Endothelial cell of umbilical vein (primary cell): ENCODE measurements around the gene KNCN. TPM values are rescaled to one million over a fixed set of nuclear protein-coding genes. Genes with fewer than 3 reads are reported as not detected.

Experiments
- BruUV-seq: library from RNA; stranded (reverse); fragments of 400-500 nt; replicated peaks from 2 replicates; lab custom pipeline; 2021; lab: Mats Ljungman, UMichigan
- CTCF ChIA-PET: fragments of 300-600, 350-600 bp; sonication (Branson Sonifier 250); formaldehyde crosslinking; loops from one replicate; lab custom pipeline; 2021; ENCODE audit warnings: antibody characterized with exemption, inconsistent platforms; lab: Charles Lee
- POLR2A ChIA-PET: fragments of 300-600, 350-600 bp; sonication (Branson Sonifier 250); formaldehyde crosslinking; loops from one replicate; lab custom pipeline; 2021; ENCODE audit warnings: antibody characterized with exemption, inconsistent platforms; lab: Charles Lee
- DNase-seq: peaks from one replicate; pipeline ENCODE4 v3.0.0-alpha.2; 2011; ENCODE audit warnings: low read depth, low spot score
- FAIRE-seq: peaks from 2 replicates; lab custom pipeline; 2011; peaks lifted over from hg19 to GRCh38; lab: Jason Lieb, UNC
- H2AFZ ChIP-seq: 2 replicates; pipeline ENCODE4 v1.6.0; 2012; ENCODE audit warnings: low read depth, low read length, control low read depth, inconsistent platforms
- H3K27ac ChIP-seq: 2 replicates; pipeline ENCODE4 v1.5.1; 2011; ENCODE audit warnings: low read depth, mild to moderate bottlenecking, control low read depth, low read length, moderate library complexity; ENCODE audit not compliant: insufficient read depth
- H3K27me3 ChIP-seq, 2 experiments: 2 replicates each; pipeline versions ENCODE4 v1.6.0 to v1.6.1; 2011; ENCODE audit warnings: low read length in 2 of 2, mixed read lengths in 1 of 2; ENCODE audit not compliant: control insufficient read depth in 2 of 2, insufficient read depth in 2 of 2
- H3K36me3 ChIP-seq, 2 experiments: 2 replicates in 1 of 2; 3 replicates in 1 of 2; pipeline ENCODE4 v1.5.1; 2011; ENCODE audit warnings: low read length in 2 of 2, mild to moderate bottlenecking in 1 of 2, moderate library complexity in 1 of 2; ENCODE audit not compliant: control insufficient read depth in 2 of 2, insufficient read depth in 2 of 2; ENCODE audit errors: extremely low read depth in 1 of 2
- H3K4me1 ChIP-seq: 3 replicates; pipeline ENCODE4 v1.5.1; 2011; ENCODE audit warnings: mild to moderate bottlenecking, low read length; ENCODE audit not compliant: control insufficient read depth, insufficient read depth; ENCODE audit errors: extremely low read depth
- H3K4me2 ChIP-seq: 2 replicates; pipeline ENCODE4 v1.6.1; 2011; ENCODE audit warnings: low read length, control low read depth, mixed read lengths; ENCODE audit not compliant: insufficient read depth
- H3K4me3 ChIP-seq, 3 experiments: fragments of 200-600 bp in 1 of 3; sonication (generic), shearing (Covaris generic) in 1 of 3; replicated peaks in 1 of 3; 2 replicates each; pipeline ENCODE4 v1.5.1; 2011 to 2016; ENCODE audit warnings: control low read depth in 3 of 3, low read length in 3 of 3, mild to moderate bottlenecking in 2 of 3, inconsistent platforms in 1 of 3, low read depth in 1 of 3, moderate library complexity in 1 of 3; ENCODE audit not compliant: insufficient read depth in 1 of 3
- H3K79me2 ChIP-seq: 2 replicates; pipeline ENCODE4 v1.6.0; 2012; ENCODE audit warnings: low read length, inconsistent platforms; ENCODE audit not compliant: control insufficient read depth, insufficient read depth
- H3K9ac ChIP-seq: replicated peaks from 2 replicates; pipeline ENCODE3; 2011; ENCODE audit warnings: low read length, control low read depth; ENCODE audit not compliant: insufficient read depth; ENCODE audit errors: extremely low read depth
- H3K9me1 ChIP-seq: replicated peaks from 3 replicates; pipeline ENCODE4 v1.6.0; 2011; ENCODE audit warnings: mild to moderate bottlenecking, low read length; ENCODE audit not compliant: control insufficient read depth, insufficient read depth; ENCODE audit errors: extremely low read depth
- H3K9me3 ChIP-seq: replicated peaks from 2 replicates; pipeline ENCODE4 v1.5.1; 2012; ENCODE audit warnings: low read length, inconsistent platforms; ENCODE audit not compliant: control insufficient read depth, insufficient read depth
- H4K20me1 ChIP-seq: replicated peaks from 2 replicates; pipeline ENCODE3; 2011; ENCODE audit warnings: mild to moderate bottlenecking, low read length; ENCODE audit not compliant: control insufficient read depth, insufficient read depth; ENCODE audit errors: extremely low read depth
- CTCF ChIP-seq, 2 donors: IDR thresholded peaks; 1 replicate in 1 of 2; 2 replicates in 1 of 2; pipeline ENCODE4 v1.5.1; 2011; ENCODE audit warnings: low read length in 2 of 2, mild to moderate bottlenecking in 2 of 2, moderate library complexity in 2 of 2, control low read depth in 1 of 2, inconsistent platforms in 1 of 2, low read depth in 1 of 2; ENCODE audit not compliant: insufficient read depth in 1 of 2; ENCODE audit errors: extremely low read depth in 1 of 2
- EZH2 ChIP-seq: IDR thresholded peaks from 2 replicates; pipeline ENCODE4 v1.6.1; 2012; ENCODE audit warnings: borderline replicate concordance, low read depth, mild to moderate bottlenecking, moderate library complexity, low read length, inconsistent platforms; ENCODE audit not compliant: severe bottlenecking
- FOS ChIP-seq: IDR thresholded peaks from 2 replicates; pipeline ENCODE4 v1.6.1; 2011; ENCODE audit warnings: mild to moderate bottlenecking, low read length, moderate library complexity, borderline replicate concordance; ENCODE audit not compliant: insufficient read depth
- GATA2 ChIP-seq: IDR thresholded peaks from 2 replicates; pipeline ENCODE4 v1.7.0; 2011; ENCODE audit warnings: low read depth, mild to moderate bottlenecking, moderate library complexity, mixed read lengths, low read length; ENCODE audit not compliant: insufficient read length, insufficient read depth
- JUN ChIP-seq: IDR thresholded peaks from 2 replicates; pipeline ENCODE4 v1.6.1; 2011; ENCODE audit warnings: borderline replicate concordance, low read depth; ENCODE audit not compliant: insufficient read length, insufficient read depth
- MAX ChIP-seq: IDR thresholded peaks from 2 replicates; pipeline ENCODE4 v1.6.1; 2011; ENCODE audit not compliant: insufficient read depth, insufficient read length
- MYC ChIP-seq: IDR thresholded peaks from one replicate; pipeline ENCODE4 v1.6.1; 2011; ENCODE audit warnings: mild to moderate bottlenecking, low read depth, low read length
- POLR2A ChIP-seq: IDR thresholded peaks from 2 replicates; pipeline ENCODE4 v1.6.1; 2012; ENCODE audit warnings: low read depth, mild to moderate bottlenecking, control low read depth, low read length
- POLR2AphosphoS5 ChIP-seq: IDR thresholded peaks from 2 replicates; pipeline ENCODE4 v1.6.1; 2012; ENCODE audit warnings: low read depth, mild to moderate bottlenecking, control low read depth, low read length, moderate library complexity; ENCODE audit not compliant: insufficient read depth
- dilution Hi-C: fragments of 300-500 bp; cut with MboI; formaldehyde crosslinking; loops from one replicate; pipeline ENCODE4 v1.15.0; 2019; ENCODE audit warnings: low sequenced_read_pairs; ENCODE audit not compliant: extremely low pct_ligation_motif_present
- intact Hi-C: fragments of 100-400 bp; cut with micrococcal nuclease; formaldehyde crosslinking; loops from one replicate; pipeline ENCODE4 v1.10.0; 2022
- polyA plus RNA-seq, 4 experiments: library from polyadenylated mRNA; depleted of rRNA in 3 of 4; stranded (reverse) in 3 of 4; unstranded in 1 of 4; fragments of >200 nt; gene quantifications; 2 replicates each; pipeline versions ENCODE4 v1.2.1 to v1.2.3, GENCODE V29; 2011 to 2012; ENCODE audit warnings: missing spikeins in 1 of 4
- total RNA-seq: library from RNA; stranded (reverse); gene quantifications from 2 replicates; pipeline ENCODE4 v1.2.3, GENCODE V29; 2021

KNCN gene
- total and polyA plus RNA-seq, 2 donors (not counting 3 experiments of a cell fraction or from before 2014, with no cell fraction given) = not detected

DNA sequence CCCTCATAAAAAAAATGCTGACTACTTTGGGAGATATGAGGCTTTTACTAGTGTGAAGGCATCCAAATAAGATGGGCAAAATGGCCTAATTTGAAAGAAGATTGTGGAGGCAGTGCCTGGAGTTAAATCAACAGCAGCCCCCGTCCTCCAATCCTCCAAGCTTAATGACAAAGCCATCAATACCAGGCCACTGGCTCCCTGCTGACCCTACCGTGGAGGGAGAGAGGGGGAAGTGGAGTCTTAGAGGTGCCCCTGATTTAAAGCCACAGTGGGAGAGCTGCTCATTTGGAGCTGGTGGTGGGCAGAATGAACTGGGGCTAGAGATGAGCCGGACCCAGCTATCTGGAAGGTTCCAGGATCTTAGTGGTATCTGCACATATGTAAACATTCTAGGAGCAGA lies 24.3 kb upstream of the KNCN start:
- no peaks in the 10 kb centered on the region for H3K27me3 ChIP-seq
- FAIRE-seq (no peak), DNase-seq (no peak)
- no peak overlapping the region for H2AFZ ChIP-seq
- H3K4me1 ChIP-seq = no peaks in the 10 kb centered on the region
- BruUV-seq = no TSS peak
- no peak overlapping the region for H3K4me2 ChIP-seq
- no peak overlapping the region for H3K9ac ChIP-seq
- H3K79me2 ChIP-seq = no peaks in the 10 kb centered on the region
- no peaks in the 10 kb centered on the region for H3K9me3 ChIP-seq
- H3K27ac ChIP-seq = no peak overlapping the region
- no peaks in the 10 kb centered on the region for H3K9me1 ChIP-seq
- intact Hi-C loops (no loop called here), dilution Hi-C loops (no loop called here)
- ChIA-PET POLR2A (no interaction called here), CTCF (interaction anchor here (0.9 kb wide), 2 partner anchors 10 to 43 kb away, joined by 3 read pairs; no protein-coding TSS in a partner anchor)
- no peak overlapping the region for H3K4me3 ChIP-seq
- peaks cover 0 to 5% of the 10 kb centered on the region in 2 experiments for H3K36me3 ChIP-seq
- H4K20me1 ChIP-seq = no peaks in the 10 kb centered on the region
- no peak for TF ChIP-seq POLR2A

GRCh38 chr1:46575300-46575699 lies 23.9 kb upstream of the KNCN start:
- DNase-seq (no peak), FAIRE-seq (no peak)
- no peak overlapping the region for H3K9ac ChIP-seq
- no peaks in the 10 kb centered on the region for H4K20me1 ChIP-seq
- no TSS peak for BruUV-seq
- no peak overlapping the region for H2AFZ ChIP-seq
- no peaks in the 10 kb centered on the region for H3K9me1 ChIP-seq
- no peaks in the 10 kb centered on the region for H3K9me3 ChIP-seq
- dilution Hi-C loops (no loop called here), intact Hi-C loops (no loop called here)
- H3K4me2 ChIP-seq = no peak overlapping the region
- H3K27ac ChIP-seq = no peak overlapping the region
- H3K36me3 ChIP-seq = peaks cover 0 to 5% of the 10 kb centered on the region in 2 experiments
- no peak overlapping the region for H3K4me3 ChIP-seq
- H3K4me1 ChIP-seq = no peaks in the 10 kb centered on the region
- TF ChIP-seq JUN (no peak), POLR2AphosphoS5 (no peak), POLR2A (no peak), FOS (no peak), GATA2 (no peak), EZH2 (no peak), MYC (no peak), CTCF (IDR thresholded peaks at IDR 0.05; ENCODE audit: extremely low read depth in 1 of 2, insufficient read depth in 1 of 2, low read depth in 1 of 2, low read length in 2 of 2) (no peak), MAX (no peak)
- H3K79me2 ChIP-seq = no peaks in the 10 kb centered on the region
- ChIA-PET CTCF (interaction anchor here (0.9 kb wide), 2 partner anchors 11 to 43 kb away, joined by 3 read pairs; no protein-coding TSS in a partner anchor), POLR2A (no interaction called here)
- no peaks in the 10 kb centered on the region for H3K27me3 ChIP-seq
